Activated CD4-positive, CD25-positive, alpha-beta regulatory T cell treated with anti-CD3 and anti-CD28 coated beads, Interleukin-2, amount 50 U/mL, for 72 hours (primary cell): ENCODE measurements around the gene ARHGEF12.
"Not testable (repeated sequence)": the region's sequence is repeated elsewhere in the genome, so short reads cannot be mapped to it uniquely, and the experiment has no call there.

Experiments used
- DNase-seq: peaks from one replicate; pipeline ENCODE4 v3.0.0; 2021

Gene ARHGEF12

GRCh38 chr11:120441592-120441991, 105.4 kb downstream of the ARHGEF12 start:
- no peak for DNase-seq

- no peak for DNase-seq
These were observed 105.8 kb downstream of the ARHGEF12 start for GRCh38 chr11:120442031-120442430.

GRCh38 chr11:120446802-120447201, 110.6 kb downstream of the ARHGEF12 start:
- no peak for DNase-seq

- no peak for DNase-seq
These were observed 112.0 kb downstream of the ARHGEF12 start for GRCh38 chr11:120448240-120448639.

- no peak for DNase-seq
These were observed 119.3 kb downstream of the ARHGEF12 start for GRCh38 chr11:120455487-120455886.

GRCh38 chr11:120457996-120458395, 121.8 kb downstream of the ARHGEF12 start:
- DNase-seq, result no peak

- DNase-seq, result no peak
These were observed 126.6 kb downstream of the ARHGEF12 start for GRCh38 chr11:120462825-120463224.

GRCh38 chr11:120465921-120466534, 129.8 kb downstream of the ARHGEF12 start:
- DNase-seq, result no peak

- no peak for DNase-seq
These were observed 131.4 kb downstream of the ARHGEF12 start for GRCh38 chr11:120467627-120468026.

- no peak for DNase-seq
These were observed 134.9 kb downstream of the ARHGEF12 start for GRCh38 chr11:120471131-120471530.

GRCh38 chr11:120471994-120472393, 135.8 kb downstream of the ARHGEF12 start:
- DNase-seq, result no peak

- no peak for DNase-seq
These were observed 137.3 kb downstream of the ARHGEF12 start for GRCh38 chr11:120473503-120473902.

- no peak for DNase-seq
These were observed 145.9 kb downstream of the ARHGEF12 start for GRCh38 chr11:120482149-120482548.

- no peak for DNase-seq
These were observed 148.5 kb downstream of the ARHGEF12 start for GRCh38 chr11:120484722-120485121.

- no peak for DNase-seq
These were observed 149.9 kb downstream of the ARHGEF12 start for GRCh38 chr11:120486138-120486537.

- no peak for DNase-seq
These were observed 153.6 kb downstream of the ARHGEF12 start for GRCh38 chr11:120489799-120490198.

GRCh38 chr11:120492486-120492885, 156.3 kb downstream of the ARHGEF12 start:
- DNase-seq, result no peak

GRCh38 chr11:120494595-120494994, 158.4 kb downstream of the ARHGEF12 start:
- DNase-seq, result no peak

- no peak for DNase-seq
These were observed 162.9 kb downstream of the ARHGEF12 start for GRCh38 chr11:120499088-120499487.

GRCh38 chr11:120499859-120500258, 163.6 kb downstream of the ARHGEF12 start:
- no peak for DNase-seq

GRCh38 chr11:120500414-120501071, 164.3 kb downstream of the ARHGEF12 start:
- no peak for DNase-seq

- DNase-seq, result no peak
These were observed 165.2 kb downstream of the ARHGEF12 start for GRCh38 chr11:120501440-120501839.

- DNase-seq, result no peak
These were observed 166.0 kb downstream of the ARHGEF12 start for GRCh38 chr11:120501976-120502755.

- DNase-seq, result not testable (repeated sequence)
These were observed 167.3 kb downstream of the ARHGEF12 start for GRCh38 chr11:120503529-120503928.
